ENCODE results near the gene WDR5.

- TF ChIP-seq FOSB (CRISPR knock-in tag; IDR thresholded peaks at IDR 0.05) (no peak), SREBF2 (IDR thresholded peaks at IDR 0.05) (no peak), CEBPB (IDR thresholded peaks at IDR 0.05) (no peak), CTCF (IDR thresholded peaks at IDR 0.05) (no peak), POLR2A (IDR thresholded peaks at IDR 0.05; ENCODE audit: low read length) (no peak), ESRRA (IDR thresholded peaks at IDR 0.05; ENCODE audit: borderline replicate concordance, low read length) (no peak), RAD21 (conservative IDR thresholded peaks at IDR 0.05 in 1 of 2, IDR thresholded peaks at IDR 0.05 in 1 of 2) (no peak), NFE2L2 (conservative IDR thresholded peaks at IDR 0.05; ENCODE audit: low read length) (no peak), JUN (IDR thresholded peaks at IDR 0.05) (no peak), SMC3 (IDR thresholded peaks at IDR 0.05) (no peak)
These were observed 70.7 kb downstream of the WDR5 start for GRCh38 chr9:134206311-134207300.

Measured in A549 (cell line).